A549 (cell line): ENCODE measurements around the gene TKTL2. TPM values are rescaled to one million over a fixed set of nuclear protein-coding genes. Genes with fewer than 3 reads are reported as not detected.

Source experiments
- ATAC-seq, 2 experiments: fragments of 200-7000 bp in 1 of 2; fragments of >200 bp in 1 of 2; cut with Nextera tagmentation in 1 of 2; cut with Tn5 transposase in 1 of 2; 3 replicates each; pipeline versions ENCODE4 v1.8.0 to v1.9.1; 2018 to 2020; ENCODE audit warnings: mild to moderate bottlenecking in 1 of 2, moderate library complexity in 1 of 2
- CTCF ChIA-PET: fragments of 300-600 bp; sonication (Branson Sonifier 250); formaldehyde crosslinking; extraction: SDS; loops from one replicate; lab custom pipeline; 2021; ENCODE audit warnings: antibody characterized with exemption, inconsistent platforms; lab: Yijun Ruan, JAX
- POLR2A ChIA-PET: fragments of 350-600 bp; formaldehyde crosslinking; extraction: SDS; loops from one replicate; lab custom pipeline; 2021; ENCODE audit warnings: antibody characterized with exemption, inconsistent platforms; lab: Yijun Ruan, JAX
- DNase-seq, 2 experiments: peaks; one replicate each; pipeline versions ENCODE4 v3.0.0 to v3.0.0-alpha.2; 2011 to 2016; ENCODE audit warnings: low read depth in 1 of 2, low spot score in 1 of 2
- FAIRE-seq: peaks from 2 replicates; lab custom pipeline; 2011; peaks lifted over from hg19 to GRCh38; lab: Jason Lieb, UNC
- H3K27ac ChIP-seq, 2 experiments: fragments of >200 bp; sonication (Bioruptor Twin); formaldehyde crosslinking; 3 replicates each; pipeline ENCODE4 v1.5.1; 2016 to 2017
- H3K4me1 ChIP-seq: fragments of >200 bp; sonication (Bioruptor Twin); formaldehyde crosslinking; 3 replicates; pipeline ENCODE4 v1.6.1; 2016
- H3K4me2 ChIP-seq: fragments of >200 bp; sonication (Bioruptor Twin); formaldehyde crosslinking; 3 replicates; pipeline ENCODE4 v1.6.1; 2016
- H3K4me3 ChIP-seq: fragments of >200 bp; sonication (Bioruptor Twin); formaldehyde crosslinking; 3 replicates; pipeline ENCODE4 v1.5.1; 2016
- H3K9me3 ChIP-seq: fragments of >200 bp; sonication (Bioruptor Twin); formaldehyde crosslinking; 3 replicates; pipeline ENCODE4 v1.6.1; 2016
- BCL3 ChIP-seq: fragments of >200 bp; sonication (Bioruptor Twin); formaldehyde crosslinking; IDR thresholded peaks from 3 replicates; pipeline ENCODE4 v1.6.1; 2016
- BHLHE40 ChIP-seq: IDR thresholded peaks from 2 replicates; pipeline ENCODE4 v1.6.1; 2012; ENCODE audit warnings: low read depth, low read length, inconsistent platforms
- CEBPB ChIP-seq, 2 experiments: fragments of >200 bp in 1 of 2; sonication (Bioruptor Twin) in 1 of 2; formaldehyde crosslinking in 1 of 2; IDR thresholded peaks; 2 replicates each; pipeline ENCODE4 v1.6.1; 2012 to 2016
- CTCF ChIP-seq: fragments of >200 bp; sonication (Bioruptor Twin); formaldehyde crosslinking; IDR thresholded peaks from 3 replicates; pipeline ENCODE4 v1.5.1; 2016
- EHF ChIP-seq: fragments of 250-450 bp; sonication (Bioruptor Pico); IDR thresholded peaks from 2 replicates; pipeline ENCODE4 v1.5.0; 2020; ENCODE audit warnings: mild to moderate bottlenecking
- EHMT2 ChIP-seq: fragments of 200-600 bp; sonication (generic); IDR thresholded peaks from 2 replicates; pipeline ENCODE4 v1.6.1; 2016; ENCODE audit warnings: antibody characterized with exemption, low read depth, mild to moderate bottlenecking, moderate library complexity
- EP300 ChIP-seq, 2 experiments: fragments of >200 bp; sonication (Bioruptor Twin); formaldehyde crosslinking; IDR thresholded peaks; 2 replicates in 1 of 2; 3 replicates in 1 of 2; pipeline ENCODE4 v1.6.1; 2016 to 2017
- GATA3 ChIP-seq: IDR thresholded peaks from 2 replicates; pipeline ENCODE4 v1.6.1; 2012; ENCODE audit warnings: borderline replicate concordance
- HOXA7 ChIP-seq: fragments of 250-450 bp; sonication (Bioruptor Pico); IDR thresholded peaks from 2 replicates; pipeline ENCODE4 v1.5.0; 2020; ENCODE audit warnings: mild to moderate bottlenecking, moderate library complexity
- HOXB5 ChIP-seq: fragments of 250-450 bp; sonication (Bioruptor Pico); IDR thresholded peaks from 2 replicates; pipeline ENCODE4 v1.5.0; 2020; ENCODE audit warnings: mild to moderate bottlenecking, moderate library complexity
- KDM1A ChIP-seq: fragments of 200-600 bp; sonication (generic); IDR thresholded peaks from 2 replicates; pipeline ENCODE4 v1.6.1; 2016; ENCODE audit warnings: low read depth, mild to moderate bottlenecking
- MAX ChIP-seq: IDR thresholded peaks from 2 replicates; pipeline ENCODE4 v1.6.1; 2012
- MYC ChIP-seq: IDR thresholded peaks from 2 replicates; pipeline ENCODE4 v1.6.1; 2012; ENCODE audit warnings: mild to moderate bottlenecking, inconsistent platforms, low read length, improper control_type of control experiment, borderline replicate concordance
- POLR2A ChIP-seq: IDR thresholded peaks from 2 replicates; pipeline ENCODE4 v1.6.1; 2012; ENCODE audit warnings: mild to moderate bottlenecking, low read length
- RAD21 ChIP-seq, 2 experiments: fragments of >200 bp in 1 of 2; sonication (Bioruptor Twin) in 1 of 2; formaldehyde crosslinking in 1 of 2; IDR thresholded peaks in 1 of 2; conservative IDR thresholded peaks in 1 of 2; 2 replicates in 1 of 2; 3 replicates in 1 of 2; pipeline ENCODE4 v1.6.1; 2012 to 2018; ENCODE audit warnings: inconsistent platforms in 1 of 2
- RARB ChIP-seq: fragments of 250-450 bp; sonication (Bioruptor Pico); IDR thresholded peaks from 2 replicates; pipeline ENCODE4 v1.8.0; 2021; ENCODE audit warnings: mild to moderate bottlenecking, moderate library complexity
- SMC3 ChIP-seq: fragments of >200 bp; sonication (Bioruptor Twin); formaldehyde crosslinking; IDR thresholded peaks from 3 replicates; pipeline ENCODE4 v1.6.1; 2018; ENCODE audit warnings: inconsistent platforms
- SREBF2 ChIP-seq: fragments of 450-650 bp; IDR thresholded peaks from 2 replicates; pipeline ENCODE4 v1.6.1; 2014; ENCODE audit warnings: mild to moderate bottlenecking, moderate library complexity
- TFCP2L1 ChIP-seq: fragments of 250-450 bp; sonication (Bioruptor Pico); IDR thresholded peaks from 2 replicates; pipeline ENCODE4 v1.5.0; 2021; ENCODE audit warnings: mild to moderate bottlenecking
- ZFP36 ChIP-seq: fragments of 450-650 bp; IDR thresholded peaks from 2 replicates; pipeline ENCODE4 v1.6.1; 2014; ENCODE audit warnings: borderline replicate concordance; ENCODE audit not compliant: partially characterized antibody
- WGBS: methylation state at CpG from one replicate; pipeline ENCODE4 v1.1.6; 2017; ENCODE audit errors: missing lambda C conversion rate; 5-methylcytosine and 5-hydroxymethylcytosine counted together
- polyA plus RNA-seq, 4 experiments: library from polyadenylated mRNA; depleted of rRNA in 3 of 4; stranded (reverse); fragments of >200 nt; fragmentation: RNase III in 1 of 4; extraction: RNeasy Plus Mini Kit Qiagen cat#74134 plus additional on column Dnase treatment in 1 of 4; gene quantifications; 2 replicates in 3 of 4; 3 replicates in 1 of 4; pipeline ENCODE4 v1.2.3, GENCODE V29; 2011 to 2017

The TKTL2 gene
- polyA plus RNA-seq, 2 of the 4 experiments (the other 2 are of a cell fraction), result not detected

- DNase-seq, result no peak
- no peak for ATAC-seq
- no peaks in the 10 kb centered on the region for H3K4me1 ChIP-seq
- no peak overlapping the region for H3K4me2 ChIP-seq
- ChIA-PET CTCF (interaction anchor here (0.7 to 2.8 kb wide), 4 partner anchors 9 to 63 kb away, joined by 3 to 28 read pairs (median 3); partner anchors contain the start of gene TMA16), POLR2A (interaction anchor here (2.2 kb wide), 1 partner anchor 9 kb away, joined by 6 read pairs; the partner anchor contains the start of gene TMA16)
- no peaks in the 10 kb centered on the region for H3K9me3 ChIP-seq
- no peak for FAIRE-seq
- no peak overlapping the region for H3K4me3 ChIP-seq
- H3K27ac ChIP-seq, result no peak overlapping the region
- WGBS, result 56% methylated on average over 2 of the region's 2 CpGs
- no peak for TF ChIP-seq EHMT2
Measured at GRCh38 chr4:163485589-163485988, 12.0 kb upstream of the TKTL2 start.

- DNase-seq, result peak; percentile 10 to 49
- TF ChIP-seq RAD21 (conservative IDR thresholded peaks at IDR 0.05 in 1 of 2, IDR thresholded peaks at IDR 0.05 in 1 of 2) (peak; percentile 56 to 69), SMC3 (peak; percentile 79), CTCF (peak; percentile 55), CEBPB (IDR thresholded peaks at IDR 0.05) (no peak), HOXB5 (CRISPR knock-in tag) (no peak), ZFP36 (no peak)
- peak; percentile 54 to 76; a peak in 4 of 6 replicates for ATAC-seq
- no peak for FAIRE-seq
- POLR2A ChIA-PET, result interaction anchor here (2.2 kb wide), 1 partner anchor 9 kb away, joined by 6 read pairs; the partner anchor contains the start of gene TMA16
- 25% methylated on average over 4 of the region's 4 CpGs for WGBS
- H3K4me3 ChIP-seq, result no peak overlapping the region
- H3K9me3 ChIP-seq, result no peaks in the 10 kb centered on the region
- no peak overlapping the region for H3K4me2 ChIP-seq
- CTCF ChIA-PET, result interaction anchor here (0.9 to 2.8 kb wide), 4 partner anchors 8 to 64 kb away, joined by 3 to 28 read pairs (median 3); no protein-coding TSS in a partner anchor
- no peaks in the 10 kb centered on the region for H3K4me1 ChIP-seq
- no peak overlapping the region for H3K27ac ChIP-seq
Measured at GRCh38 chr4:163484906-163485305, 11.4 kb upstream of the TKTL2 start.

GRCh38 chr4:163482190-163482589 lies 8.6 kb upstream of the TKTL2 start:
- no peak for ATAC-seq
- POLR2A ChIA-PET, result no interaction called here

More at GRCh38 chr4:163482190-163482589, 8.6 kb upstream of the TKTL2 start:
- DNase-seq (no peak), FAIRE-seq (no peak)
- Histone ChIP-seq H3K4me1 (no peaks in the 10 kb centered on the region), H3K27ac (no peak overlapping the region), H3K4me2 (no peak overlapping the region), H3K9me3 (no peaks in the 10 kb centered on the region), H3K4me3 (no peak overlapping the region)
- TF ChIP-seq GATA3 (no peak), TFCP2L1 (CRISPR knock-in tag) (no peak), KDM1A (no peak), EHF (CRISPR knock-in tag) (no peak), SREBF2 (no peak), POLR2A (no peak), MAX (no peak), CEBPB (IDR thresholded peaks at IDR 0.05) (no peak), RARB (no peak), BHLHE40 (no peak), HOXA7 (CRISPR knock-in tag) (no peak), RAD21 (conservative IDR thresholded peaks at IDR 0.05 in 1 of 2, IDR thresholded peaks at IDR 0.05 in 1 of 2) (no peak), BCL3 (no peak), MYC (no peak), SMC3 (no peak), EP300 (IDR thresholded peaks at IDR 0.05) (no peak)
- CTCF ChIA-PET, result interaction anchor here (3.7 kb wide), 1 partner anchor 66 kb away, joined by 17 read pairs; no protein-coding TSS in a partner anchor
- 8% methylated on average over 1 of the region's 1 CpG for WGBS
